HuH-7 (cell line): Measurements from ENCODE around the gene COBLL1.

Source experiments
- DNase-seq: peaks from one replicate; pipeline ENCODE4 v3.0.0; 2011; ENCODE audit warnings: low spot score

COBLL1 gene

DNA sequence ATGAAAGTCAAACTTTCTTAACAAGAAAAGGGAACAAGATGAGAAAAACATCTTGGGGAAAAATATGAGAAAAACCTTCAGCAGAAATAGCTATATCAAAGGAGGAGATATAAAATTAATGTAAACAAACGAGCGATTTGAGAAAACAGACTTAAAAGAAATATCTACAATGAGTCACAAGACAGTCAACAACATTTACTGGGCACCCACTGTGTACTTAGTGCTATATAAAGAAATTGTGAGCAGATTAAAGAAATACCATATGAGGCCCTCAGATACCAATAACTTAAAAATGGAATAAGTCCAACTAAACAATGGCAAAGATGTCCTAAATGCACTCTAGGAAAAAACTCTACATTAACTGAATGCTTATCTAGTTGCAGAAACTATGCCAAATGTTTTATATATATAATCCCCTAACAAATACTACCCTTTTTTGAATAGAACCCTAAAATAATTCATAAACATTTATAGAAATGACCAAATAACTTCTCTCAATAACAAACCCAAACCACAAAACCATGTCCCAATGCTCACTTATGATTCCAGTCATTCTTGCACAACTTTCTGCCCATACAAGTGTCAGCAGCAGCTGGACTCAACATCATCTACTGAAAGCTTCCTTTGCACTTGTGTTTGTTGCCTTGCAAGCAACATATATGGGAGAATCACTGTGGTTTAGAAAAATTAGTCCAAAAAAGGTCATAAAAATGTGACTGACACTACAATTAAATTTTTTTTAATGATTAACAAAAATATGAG lies 83.5 kb downstream of the COBLL1 start:
- no peak for DNase-seq

DNA sequence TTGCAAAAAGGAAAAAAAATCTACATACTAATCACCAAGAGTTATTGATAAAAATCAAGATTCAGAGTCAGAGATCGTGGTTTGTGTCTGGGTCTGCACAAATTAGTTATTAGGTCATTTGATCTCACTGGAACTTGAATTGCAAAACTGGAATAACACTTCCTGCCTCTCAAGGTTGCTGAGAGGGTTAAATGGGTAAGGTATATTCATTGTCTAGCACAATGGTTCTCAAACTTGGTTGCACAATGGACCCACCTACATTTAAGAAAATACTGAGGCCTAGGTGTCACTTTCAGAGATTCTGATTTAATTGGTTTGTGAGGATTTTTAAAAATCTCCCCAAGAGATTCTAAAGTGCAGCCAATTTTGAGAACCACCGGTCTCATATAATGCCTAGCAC lies 84.8 kb downstream of the COBLL1 start:
- DNase-seq: no peak

DNA sequence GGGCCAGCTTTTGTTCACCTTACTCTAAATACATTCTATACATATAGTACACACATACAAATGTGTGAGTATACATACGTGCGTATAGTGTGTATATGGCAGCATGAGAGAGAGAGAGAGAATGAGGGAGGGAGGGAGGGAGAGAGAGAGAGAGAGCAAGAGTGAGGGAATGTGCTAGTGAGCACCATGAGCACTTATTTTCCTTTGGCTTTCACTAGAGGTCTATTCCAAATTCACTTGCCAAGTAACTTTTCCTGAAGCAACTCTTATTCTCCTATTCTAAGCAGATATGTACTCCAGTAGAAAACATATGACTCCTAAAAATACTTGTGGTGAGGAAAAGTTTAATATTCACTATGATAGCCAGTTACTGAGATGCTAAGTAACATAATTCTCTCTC lies 85.7 kb downstream of the COBLL1 start:
- no peak for DNase-seq

DNA sequence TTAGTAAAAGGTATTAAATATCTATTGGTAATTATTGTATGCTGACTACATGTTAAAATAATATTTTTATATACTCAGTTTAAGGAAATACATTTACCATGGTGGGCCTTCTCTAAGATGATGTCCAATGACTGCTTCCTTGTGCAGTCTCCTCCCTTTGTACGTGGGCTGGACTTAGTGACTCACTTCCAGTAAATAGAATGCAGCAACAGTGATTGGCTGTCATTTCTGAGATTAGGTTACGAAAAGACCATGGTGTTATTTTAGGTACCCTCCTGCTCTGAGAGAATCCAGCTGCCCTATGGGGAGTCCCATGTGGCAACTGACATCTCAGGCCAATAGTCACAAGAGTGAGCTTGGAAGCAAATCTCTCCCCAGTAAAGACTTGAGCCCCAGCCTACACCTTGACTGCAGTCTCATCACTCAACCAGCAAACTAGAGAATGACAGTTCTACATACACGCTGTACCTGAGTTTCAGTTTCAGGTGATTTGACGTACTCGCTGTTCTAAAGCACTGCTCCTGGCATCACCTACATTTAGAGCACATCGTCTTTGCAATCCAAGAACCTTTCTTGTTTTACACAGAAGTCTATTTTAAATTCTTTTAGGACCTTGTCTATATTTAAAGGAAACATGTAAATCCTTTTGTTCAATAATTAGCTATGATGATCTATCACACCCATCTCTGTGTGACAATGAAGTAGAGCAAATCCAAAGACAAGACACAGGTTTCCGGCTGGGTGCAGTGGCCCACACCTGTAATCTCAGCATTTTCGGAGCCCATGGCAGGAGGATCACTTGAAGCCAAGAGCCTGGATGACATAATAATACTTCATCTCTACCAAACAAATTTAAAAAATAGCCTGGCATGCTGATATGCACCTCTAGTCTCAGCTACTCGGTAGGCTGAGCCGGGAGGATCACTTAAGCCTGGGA lies 87.2 kb downstream of the COBLL1 start:
- DNase-seq: no peak

DNA sequence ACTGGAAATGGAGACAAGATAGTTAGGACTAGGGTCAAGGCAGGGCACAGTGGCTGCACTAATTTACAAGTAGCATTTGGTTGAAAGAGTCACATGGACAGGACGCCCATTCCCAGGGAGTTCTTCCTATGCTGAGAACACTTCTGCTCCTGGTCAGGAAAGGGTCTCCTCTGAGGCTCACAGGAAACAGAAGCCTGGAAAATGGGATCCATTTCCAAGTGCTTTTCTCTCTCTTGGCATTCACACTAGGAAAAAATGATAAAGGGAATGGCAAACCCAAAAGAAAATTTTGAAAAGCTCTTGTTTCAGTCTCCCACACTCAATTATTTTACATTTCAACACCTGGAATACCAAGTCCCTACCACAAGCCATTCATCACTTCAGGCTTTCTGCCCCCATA lies 88.7 kb downstream of the COBLL1 start:
- DNase-seq: no peak

DNA sequence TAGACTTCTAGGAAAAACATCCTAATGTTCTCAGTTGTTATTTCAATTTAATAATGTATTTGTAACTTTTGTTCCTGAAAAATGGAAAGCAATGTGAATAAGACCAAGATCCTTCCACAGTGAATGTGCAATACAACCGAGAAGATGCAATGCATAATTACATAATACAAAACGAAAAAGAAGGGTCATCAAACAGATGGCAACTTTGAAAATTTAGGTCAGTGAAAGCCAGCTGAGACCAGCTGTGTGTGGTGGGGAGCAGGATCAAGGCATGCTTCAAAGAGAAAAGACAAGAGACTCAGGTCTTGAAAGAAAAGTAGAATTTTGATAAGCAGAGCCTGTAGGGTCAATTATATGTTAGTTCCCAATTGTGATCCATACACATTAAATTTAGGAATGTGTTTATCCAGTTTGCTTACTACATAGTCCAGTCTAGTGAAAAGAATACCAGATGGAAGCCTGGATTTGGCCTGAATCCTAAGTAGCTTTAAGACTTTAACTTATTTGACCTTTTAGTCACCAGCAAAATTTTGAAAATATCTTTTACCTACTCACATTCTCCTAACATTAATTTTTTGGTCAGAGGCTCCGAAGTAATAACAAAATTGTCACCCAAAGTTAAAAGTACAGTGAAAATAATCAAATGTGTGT lies 93.7 kb downstream of the COBLL1 start:
- DNase-seq: no peak

DNA sequence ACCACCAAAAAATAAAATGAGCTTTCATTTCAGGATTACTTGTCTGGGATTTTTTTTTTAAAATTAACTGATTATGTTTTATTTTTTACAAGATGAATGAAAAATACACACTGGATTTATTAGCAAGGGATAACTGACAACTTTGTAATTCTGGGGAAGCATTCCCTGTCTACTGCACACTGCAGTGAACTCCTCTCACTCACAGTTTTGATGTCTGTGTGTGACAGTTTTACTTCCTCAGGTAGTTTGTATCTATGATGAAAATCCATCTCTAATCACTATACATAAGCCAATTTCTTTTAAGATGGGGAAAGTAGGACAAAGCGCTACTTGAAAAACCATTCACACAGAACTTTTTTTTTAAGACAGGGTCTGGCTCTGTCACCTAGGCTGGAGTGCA lies 94.5 kb downstream of the COBLL1 start:
- DNase-seq: no peak

DNA sequence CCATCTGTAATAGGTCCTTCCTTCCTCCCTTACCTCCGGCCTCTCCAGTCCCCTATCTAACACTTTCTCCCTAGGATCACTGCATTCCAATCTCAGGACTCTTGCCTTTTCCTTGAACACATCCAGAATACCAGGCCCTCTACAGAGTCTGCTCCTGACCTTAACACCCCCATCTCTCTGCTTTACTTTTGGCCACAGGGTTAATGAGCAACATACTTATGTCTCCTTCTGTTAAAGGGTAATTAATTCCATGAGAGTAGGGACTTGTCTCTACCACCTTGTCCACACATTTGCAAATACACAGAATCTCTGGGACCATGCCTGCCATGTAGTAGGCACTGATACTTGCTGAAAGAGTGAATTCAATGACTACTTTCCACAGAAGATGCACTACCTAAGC lies 94.9 kb downstream of the COBLL1 start:
- no peak for DNase-seq

DNA sequence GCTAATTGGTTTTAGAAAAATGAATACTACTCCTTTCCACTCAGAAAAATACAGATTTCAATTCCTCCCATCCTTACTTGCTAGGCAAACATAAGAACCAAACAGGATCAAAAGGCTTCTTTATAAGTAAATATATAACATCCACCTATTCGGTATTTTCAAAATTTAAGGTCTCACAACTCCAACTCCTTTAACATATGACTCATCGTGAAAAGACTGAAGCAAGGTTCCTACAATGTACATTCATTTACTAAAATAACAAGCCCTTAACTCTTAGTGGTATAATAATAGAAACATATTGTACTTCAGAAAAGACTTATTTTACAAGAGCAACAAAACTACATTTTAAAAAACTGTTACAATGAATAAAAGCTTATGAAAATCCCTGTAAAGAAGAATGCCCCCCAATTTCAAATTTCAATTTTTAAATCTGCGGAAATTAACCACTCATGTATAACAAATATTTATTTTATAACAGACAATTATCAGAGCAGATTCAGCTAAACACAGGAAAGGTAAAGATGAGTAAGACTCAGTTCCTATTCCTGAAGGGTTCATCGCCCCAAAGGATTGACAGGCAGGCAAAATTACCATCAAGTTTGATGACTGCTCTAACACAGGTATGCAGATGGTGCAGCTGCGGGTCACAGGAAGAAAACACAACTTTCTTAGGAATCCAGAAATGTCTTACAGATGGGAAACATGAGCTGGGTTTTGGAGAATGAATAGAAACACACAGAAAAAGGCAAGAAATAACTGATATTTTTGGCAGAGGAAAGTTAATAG lies 96.4 kb downstream of the COBLL1 start:
- no peak for DNase-seq

DNA sequence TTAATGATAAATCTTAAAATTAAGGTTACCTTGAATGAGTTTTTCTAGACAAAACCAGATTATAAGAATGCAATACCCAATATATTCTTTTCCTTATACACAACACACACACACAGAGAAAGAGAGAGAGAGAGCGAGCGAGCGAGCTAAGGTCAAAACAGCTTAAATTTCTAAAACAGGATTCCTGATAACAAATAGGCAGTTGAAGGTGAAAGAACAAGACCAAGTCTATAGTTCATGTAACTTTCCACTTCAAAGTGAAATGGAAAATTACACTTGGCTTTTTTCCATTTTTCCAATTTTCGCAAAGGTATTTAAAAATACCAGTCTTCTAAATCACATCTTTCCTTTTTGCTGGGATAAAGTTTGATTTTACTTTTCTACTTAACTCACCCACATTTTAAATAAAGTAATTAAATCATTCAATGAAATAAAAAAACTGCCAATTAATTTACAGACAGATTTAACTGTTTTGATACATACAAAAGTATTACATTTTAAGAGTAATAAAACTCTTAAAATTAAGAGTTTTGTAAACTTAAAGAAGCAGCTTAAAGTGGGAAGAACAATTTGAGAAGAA lies 98.8 kb downstream of the COBLL1 start:
- DNase-seq: peak; percentile 13

DNA sequence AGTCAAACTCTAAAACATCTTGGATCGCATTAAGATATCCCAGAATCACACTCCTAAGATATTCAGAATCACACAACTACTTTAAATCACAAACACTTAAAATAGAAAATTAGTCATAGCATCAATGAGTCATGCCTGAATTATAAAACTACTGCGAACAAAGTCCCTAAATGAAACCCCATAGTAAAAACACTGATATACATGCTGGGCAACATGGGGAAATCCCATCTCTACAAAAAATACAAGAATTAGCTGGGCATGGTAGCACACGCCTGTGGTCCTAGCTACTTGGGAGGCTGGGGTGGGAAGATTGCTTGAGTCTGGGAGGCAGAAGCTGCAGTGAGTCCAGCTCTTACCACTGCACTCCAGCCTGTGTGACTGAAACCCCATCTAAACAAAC lies 101.7 kb downstream of the COBLL1 start:
- DNase-seq: no peak

DNA sequence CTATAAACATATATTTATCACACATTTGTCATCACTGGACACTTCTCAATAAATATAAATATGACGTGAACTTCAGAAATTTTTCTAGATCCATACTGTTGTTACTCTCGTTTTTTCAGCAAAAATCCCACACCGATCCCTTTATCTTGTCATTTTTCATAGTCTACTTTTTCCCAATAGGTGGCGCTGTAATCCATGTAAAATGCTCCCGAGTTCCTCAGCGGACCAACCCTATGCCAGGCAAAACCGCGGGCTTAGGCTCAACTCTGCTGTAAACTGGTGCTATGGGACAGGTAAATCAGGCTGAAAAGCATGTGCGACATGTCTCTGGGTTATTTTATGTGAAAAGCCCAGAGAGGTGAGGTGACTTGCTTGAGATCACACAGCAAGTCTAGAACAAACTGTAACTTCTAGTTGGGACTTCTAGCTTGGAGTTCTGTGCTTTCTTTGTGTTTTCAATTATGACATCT lies 104.0 kb downstream of the COBLL1 start:
- peak; percentile 53 for DNase-seq

DNA sequence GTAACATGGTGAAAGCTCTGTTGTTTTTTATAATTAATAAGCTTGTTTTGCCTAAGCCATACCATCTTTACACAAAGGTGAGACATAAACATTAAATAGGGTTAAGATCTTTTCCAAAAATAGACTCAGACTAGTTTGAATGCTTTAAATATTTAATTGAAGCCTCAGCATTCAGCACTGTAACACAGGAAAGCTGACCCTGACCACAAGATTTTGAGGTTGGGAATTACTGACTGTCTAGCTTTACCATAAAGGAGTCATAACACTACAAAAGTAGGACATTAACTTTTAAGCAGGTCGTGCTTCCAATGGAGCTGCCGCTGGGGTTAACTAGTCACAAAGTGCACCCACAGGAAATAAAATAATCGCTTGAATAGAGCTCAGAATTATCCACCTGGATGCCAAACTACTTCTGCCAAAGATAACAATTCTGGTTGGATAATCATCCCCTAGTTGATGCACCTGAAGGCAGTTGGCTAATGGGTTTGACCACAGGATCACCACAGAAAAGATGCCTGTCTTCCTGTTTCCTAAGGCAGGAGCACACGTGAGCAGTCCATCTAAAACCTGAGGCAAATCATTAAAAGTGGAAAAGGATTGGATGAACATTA lies 106.2 kb downstream of the COBLL1 start:
- no peak for DNase-seq

DNA sequence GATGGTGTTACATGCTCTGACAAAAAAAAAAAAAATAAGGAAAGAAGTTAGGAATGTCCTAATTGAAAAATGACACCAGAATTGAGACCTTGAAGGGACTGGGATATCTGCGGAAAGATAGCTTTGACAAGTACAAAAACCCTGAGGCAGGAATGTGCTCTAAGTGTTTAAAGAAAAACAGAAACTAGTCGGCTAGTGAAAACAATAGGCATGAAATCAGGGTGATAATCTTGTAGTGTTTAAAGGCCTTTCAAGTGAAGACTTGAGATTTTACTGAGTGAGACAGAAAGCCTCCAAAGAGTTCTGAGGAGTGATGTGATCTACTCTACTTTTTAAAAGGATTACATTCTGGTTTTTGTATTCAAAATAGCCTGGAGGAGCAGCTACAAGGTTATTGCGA lies 107.4 kb downstream of the COBLL1 start:
- no peak for DNase-seq

DNA sequence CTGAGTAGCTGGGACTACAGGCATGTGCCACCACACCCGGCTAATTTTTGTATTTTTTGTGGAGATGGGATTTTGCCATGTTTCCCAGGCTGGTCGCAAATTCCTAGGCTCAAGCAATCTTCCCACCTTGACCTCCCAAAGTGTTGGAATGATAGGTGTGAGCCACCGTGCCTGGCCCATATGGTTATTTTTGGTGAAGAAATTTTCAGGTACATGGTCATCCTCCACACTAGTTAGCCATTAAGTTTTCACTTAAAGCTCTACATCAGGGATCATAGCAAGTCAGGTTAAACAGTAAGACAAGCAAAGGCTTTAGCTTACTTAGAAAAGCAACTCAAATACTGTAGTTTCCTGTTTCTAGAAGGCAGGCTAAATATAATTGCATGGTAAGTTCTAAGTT lies 116.1 kb downstream of the COBLL1 start:
- no peak for DNase-seq

DNA sequence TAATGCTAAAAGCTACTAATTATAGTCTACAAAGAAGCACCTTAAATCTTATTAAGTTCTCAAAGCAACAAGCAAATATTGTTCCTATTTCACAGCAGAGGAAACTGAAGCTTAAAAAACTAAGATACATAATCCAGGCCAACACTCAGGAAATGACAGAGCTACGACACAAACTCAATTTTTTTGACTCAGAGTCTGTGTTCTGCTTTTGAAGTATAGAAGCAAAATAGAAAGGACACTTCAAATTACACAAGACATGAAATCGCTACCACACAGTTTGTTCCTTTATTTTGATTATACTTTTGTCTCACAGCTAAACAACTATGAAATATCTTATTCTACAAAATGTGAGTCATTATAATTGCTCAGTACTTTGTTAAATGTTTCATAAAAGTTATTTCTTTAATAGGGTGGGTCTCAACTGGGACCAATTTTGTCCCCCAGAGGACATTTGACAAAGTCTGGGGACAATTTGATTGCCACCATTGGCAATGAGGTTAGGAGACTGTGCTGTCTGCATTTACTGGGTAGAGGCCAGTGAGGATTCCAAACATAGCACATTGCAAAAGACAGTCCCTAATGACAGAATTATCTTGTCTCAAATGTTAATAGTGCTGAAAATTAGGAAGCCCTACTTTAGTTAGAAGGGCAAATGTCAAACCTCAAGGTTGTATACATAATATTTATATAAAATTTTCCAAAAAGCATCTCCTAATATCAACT lies 118.8 kb downstream of the COBLL1 start:
- no peak for DNase-seq

DNA sequence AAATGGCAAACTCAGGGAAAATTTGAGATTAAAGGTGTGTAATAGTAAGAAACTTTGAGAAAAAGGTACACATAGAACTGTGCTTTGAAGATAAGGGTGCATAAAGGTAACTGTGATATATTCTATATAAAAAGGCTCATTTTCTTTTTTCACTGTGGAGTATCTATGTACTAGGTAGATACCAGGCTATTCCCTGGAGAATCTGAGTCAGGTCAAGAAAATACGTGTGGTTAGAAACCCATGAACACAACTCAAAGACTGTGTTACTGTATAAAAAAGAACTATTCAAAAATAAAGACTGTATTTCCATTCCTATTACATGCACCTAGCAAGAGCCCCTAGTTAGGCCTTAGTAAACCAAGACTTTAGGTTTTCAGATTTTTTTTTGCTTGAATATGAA lies 120.2 kb downstream of the COBLL1 start:
- DNase-seq: no peak

DNA sequence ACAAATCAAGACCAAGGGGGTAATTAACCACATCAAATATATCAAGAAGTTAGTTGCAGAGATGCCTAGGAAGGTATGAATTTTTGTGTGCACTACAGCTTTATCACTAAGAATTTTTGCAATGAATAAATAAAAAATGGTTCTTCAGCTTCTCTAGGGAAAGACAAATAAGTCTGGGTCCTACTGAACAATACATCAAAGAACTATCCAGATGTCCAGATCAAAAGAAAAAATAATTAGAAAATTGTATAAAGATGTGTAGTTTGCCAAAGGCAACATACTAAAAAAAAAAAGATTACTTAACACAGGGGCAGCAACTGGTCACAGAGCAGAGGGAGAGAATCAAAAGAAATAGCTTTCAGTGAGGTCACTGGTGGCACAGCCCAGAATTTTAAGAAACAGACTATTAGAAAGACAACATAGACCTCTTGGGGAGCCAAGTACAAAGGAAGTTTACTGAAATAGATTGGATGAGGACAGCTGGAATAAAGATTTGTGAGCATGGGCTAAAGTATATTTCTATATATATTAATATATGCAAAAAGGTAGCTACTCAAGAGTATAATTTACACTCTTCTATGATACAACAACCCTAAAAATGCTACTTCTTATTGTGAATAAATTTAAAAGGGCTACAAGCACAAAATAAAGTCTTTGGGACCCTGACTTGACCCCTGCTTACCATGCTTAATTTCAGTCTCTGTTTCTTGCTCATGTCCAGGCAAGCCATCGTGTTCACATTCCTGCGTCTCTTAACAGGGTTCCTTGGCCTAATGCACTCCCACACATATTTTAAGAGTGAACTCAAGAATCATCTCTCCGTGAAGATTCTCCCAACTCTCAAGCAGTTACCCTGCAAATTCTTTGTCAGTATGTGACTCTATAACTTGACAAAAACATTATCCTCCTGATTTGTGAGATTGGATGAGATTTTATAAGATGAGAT lies 121.4 kb downstream of the COBLL1 start:
- DNase-seq: no peak
